ENCODE measurements around the gene IGSF10. TPM values are rescaled to one million over a fixed set of nuclear protein-coding genes. Genes with fewer than 3 reads are reported as not detected.
A peak's percentile ranks its signal among the peaks of the same experiment; 100 is the strongest.

IGSF10 gene
- total and polyA plus RNA-seq, 4 donors = 3.7 to 13.1 (median 7.9) TPM

GRCh38 chr3:151467069-151467468, 6.2 kb upstream of the IGSF10 start:
- Histone ChIP-seq H3K27me3 (ENCODE audit: control insufficient read depth, insufficient read depth, low read length) (no peaks in the 10 kb centered on the region), H3K36me3 (ENCODE audit: control insufficient read depth, insufficient read depth, low read length) (no peaks in the 10 kb centered on the region), H3K27ac (ENCODE audit: low read depth, low read length) (no peak overlapping the region), H3K4me1 (ENCODE audit: control insufficient read depth, insufficient read depth, low read length) (no peaks in the 10 kb centered on the region), H3K9me3 (ENCODE audit: control insufficient read depth, insufficient read depth, low read length) (no peaks in the 10 kb centered on the region), H3K4me3 (ENCODE audit: low read depth, low read length) (no peak overlapping the region)
- no peak for DNase-seq (ENCODE audit: low read depth in 4 of 6, low spot score in 6 of 6)
- no CpG with 5 or more reads among the region's 1 CpG for WGBS (ENCODE audit: insufficient coverage)

GRCh38 chr3:151462991-151463390, 2.1 kb upstream of the IGSF10 start:
- no peaks in the 10 kb centered on the region for H3K36me3 ChIP-seq (ENCODE audit: control insufficient read depth, insufficient read depth, low read length)
- no CpG with 5 or more reads among the region's 1 CpG for WGBS (ENCODE audit: insufficient coverage)

GRCh38 chr3:151462278-151462780, 1.5 kb upstream of the IGSF10 start:
- WGBS (ENCODE audit: insufficient coverage) = 100% methylated on average over 3 of the region's 6 CpGs
- Histone ChIP-seq H3K27me3 (ENCODE audit: control insufficient read depth, insufficient read depth, low read length) (peaks cover 3% of the 10 kb centered on the region), H3K9me3 (ENCODE audit: control insufficient read depth, insufficient read depth, low read length) (no peaks in the 10 kb centered on the region), H3K36me3 (ENCODE audit: control insufficient read depth, insufficient read depth, low read length) (no peaks in the 10 kb centered on the region), H3K4me1 (ENCODE audit: control insufficient read depth, insufficient read depth, low read length) (peaks cover 6% of the 10 kb centered on the region), H3K4me3 (ENCODE audit: low read depth, low read length) (no peak overlapping the region), H3K27ac (ENCODE audit: low read depth, low read length) (no peak overlapping the region)
- no peak for DNase-seq (ENCODE audit: low read depth in 4 of 6, low spot score in 6 of 6)

More at GRCh38 chr3:151462991-151463390, 2.1 kb upstream of the IGSF10 start:
- DNase-seq (ENCODE audit: low read depth in 4 of 6, low spot score in 6 of 6) = no peak
- Histone ChIP-seq H3K27me3 (ENCODE audit: control insufficient read depth, insufficient read depth, low read length) (peaks cover 3% of the 10 kb centered on the region), H3K4me1 (ENCODE audit: control insufficient read depth, insufficient read depth, low read length) (peaks cover 6% of the 10 kb centered on the region), H3K27ac (ENCODE audit: low read depth, low read length) (no peak overlapping the region), H3K4me3 (ENCODE audit: low read depth, low read length) (no peak overlapping the region), H3K9me3 (ENCODE audit: control insufficient read depth, insufficient read depth, low read length) (no peaks in the 10 kb centered on the region)

GRCh38 chr3:151460228-151460627, 633 bp downstream of the IGSF10 start:
- Histone ChIP-seq H3K4me1 (ENCODE audit: control insufficient read depth, insufficient read depth, low read length) (peaks cover 6% of the 10 kb centered on the region), H3K4me3 (ENCODE audit: low read depth, low read length) (peak overlapping the region; percentile 51), H3K27ac (ENCODE audit: low read depth, low read length) (no peak overlapping the region), H3K36me3 (ENCODE audit: control insufficient read depth, insufficient read depth, low read length) (no peaks in the 10 kb centered on the region), H3K9me3 (ENCODE audit: control insufficient read depth, insufficient read depth, low read length) (no peaks in the 10 kb centered on the region), H3K27me3 (ENCODE audit: control insufficient read depth, insufficient read depth, low read length) (peaks cover 3% of the 10 kb centered on the region)
- DNase-seq (ENCODE audit: low read depth in 4 of 6, low spot score in 6 of 6) = peak in 2 of 6 donors; percentile 21 to 67
- WGBS (ENCODE audit: insufficient coverage) = no CpG with 5 or more reads among the region's 2 CpGs

- Histone ChIP-seq H3K36me3 (ENCODE audit: control insufficient read depth, insufficient read depth, low read length) (no peaks in the 10 kb centered on the region), H3K27me3 (ENCODE audit: control insufficient read depth, insufficient read depth, low read length) (peaks cover 3% of the 10 kb centered on the region), H3K4me3 (ENCODE audit: low read depth, low read length) (no peak overlapping the region), H3K4me1 (ENCODE audit: control insufficient read depth, insufficient read depth, low read length) (peaks cover 6% of the 10 kb centered on the region), H3K27ac (ENCODE audit: low read depth, low read length) (no peak overlapping the region), H3K9me3 (ENCODE audit: control insufficient read depth, insufficient read depth, low read length) (no peaks in the 10 kb centered on the region)
- WGBS (ENCODE audit: insufficient coverage) = 80% methylated on average over 1 of the region's 3 CpGs
- peak in 1 of 6 donors; percentile 39 for DNase-seq (ENCODE audit: low read depth in 4 of 6, low spot score in 6 of 6)
Observed at GRCh38 chr3:151459358-151459757, 1.5 kb downstream of the IGSF10 start.

GRCh38 chr3:151456065-151456464, 4.8 kb downstream of the IGSF10 start:
- no peaks in the 10 kb centered on the region for H3K36me3 ChIP-seq (ENCODE audit: control insufficient read depth, insufficient read depth, low read length)
- peaks cover 4% of the 10 kb centered on the region for H3K4me1 ChIP-seq (ENCODE audit: control insufficient read depth, insufficient read depth, low read length)
- no peak overlapping the region for H3K27ac ChIP-seq (ENCODE audit: low read depth, low read length)
- peaks cover 3% of the 10 kb centered on the region for H3K27me3 ChIP-seq (ENCODE audit: control insufficient read depth, insufficient read depth, low read length)
- WGBS (ENCODE audit: insufficient coverage) = no CpG with 5 or more reads among the region's 3 CpGs
- DNase-seq (ENCODE audit: low read depth in 4 of 6, low spot score in 6 of 6) = no peak
- no peak overlapping the region for H3K4me3 ChIP-seq (ENCODE audit: low read depth, low read length)
- no peaks in the 10 kb centered on the region for H3K9me3 ChIP-seq (ENCODE audit: control insufficient read depth, insufficient read depth, low read length)

- no peak for DNase-seq (ENCODE audit: low read depth in 4 of 6, low spot score in 6 of 6)
- no peak overlapping the region for H3K27ac ChIP-seq (ENCODE audit: low read depth, low read length)
- H3K27me3 ChIP-seq (ENCODE audit: control insufficient read depth, insufficient read depth, low read length) = no peaks in the 10 kb centered on the region
- H3K9me3 ChIP-seq (ENCODE audit: control insufficient read depth, insufficient read depth, low read length) = no peaks in the 10 kb centered on the region
- H3K4me1 ChIP-seq (ENCODE audit: control insufficient read depth, insufficient read depth, low read length) = no peaks in the 10 kb centered on the region
- H3K4me3 ChIP-seq (ENCODE audit: low read depth, low read length) = no peak overlapping the region
- 49% methylated on average over 2 of the region's 2 CpGs for WGBS (ENCODE audit: insufficient coverage)
- H3K36me3 ChIP-seq (ENCODE audit: control insufficient read depth, insufficient read depth, low read length) = no peaks in the 10 kb centered on the region
Observed at GRCh38 chr3:151452841-151453240, 8.0 kb downstream of the IGSF10 start.

- WGBS (ENCODE audit: insufficient coverage) = no CpG with 5 or more reads among the region's 1 CpG
- no peaks in the 10 kb centered on the region for H3K9me3 ChIP-seq (ENCODE audit: control insufficient read depth, insufficient read depth, low read length)
- H3K36me3 ChIP-seq (ENCODE audit: control insufficient read depth, insufficient read depth, low read length) = no peaks in the 10 kb centered on the region
- DNase-seq (ENCODE audit: low read depth in 4 of 6, low spot score in 6 of 6) = peak in 1 of 6 donors; percentile 23
- H3K27me3 ChIP-seq (ENCODE audit: control insufficient read depth, insufficient read depth, low read length) = no peaks in the 10 kb centered on the region
- no peak overlapping the region for H3K27ac ChIP-seq (ENCODE audit: low read depth, low read length)
- H3K4me3 ChIP-seq (ENCODE audit: low read depth, low read length) = no peak overlapping the region
- no peaks in the 10 kb centered on the region for H3K4me1 ChIP-seq (ENCODE audit: control insufficient read depth, insufficient read depth, low read length)
Observed at GRCh38 chr3:151452368-151452767, 8.5 kb downstream of the IGSF10 start.

- Histone ChIP-seq H3K27me3 (ENCODE audit: control insufficient read depth, insufficient read depth, low read length) (no peaks in the 10 kb centered on the region), H3K4me1 (ENCODE audit: control insufficient read depth, insufficient read depth, low read length) (no peaks in the 10 kb centered on the region), H3K27ac (ENCODE audit: low read depth, low read length) (no peak overlapping the region), H3K36me3 (ENCODE audit: control insufficient read depth, insufficient read depth, low read length) (no peaks in the 10 kb centered on the region), H3K4me3 (ENCODE audit: low read depth, low read length) (no peak overlapping the region), H3K9me3 (ENCODE audit: control insufficient read depth, insufficient read depth, low read length) (no peaks in the 10 kb centered on the region)
- DNase-seq (ENCODE audit: low read depth in 4 of 6, low spot score in 6 of 6) = no peak
- WGBS (ENCODE audit: insufficient coverage) = 74% methylated on average over 3 of the region's 3 CpGs
Observed at GRCh38 chr3:151446002-151446340, 14.9 kb downstream of the IGSF10 start.

GRCh38 chr3:151445273-151446001, 15.4 kb downstream of the IGSF10 start:
- Histone ChIP-seq H3K9me3 (ENCODE audit: control insufficient read depth, insufficient read depth, low read length) (no peaks in the 10 kb centered on the region), H3K4me1 (ENCODE audit: control insufficient read depth, insufficient read depth, low read length) (no peaks in the 10 kb centered on the region), H3K4me3 (ENCODE audit: low read depth, low read length) (no peak overlapping the region), H3K36me3 (ENCODE audit: control insufficient read depth, insufficient read depth, low read length) (no peaks in the 10 kb centered on the region), H3K27ac (ENCODE audit: low read depth, low read length) (no peak overlapping the region), H3K27me3 (ENCODE audit: control insufficient read depth, insufficient read depth, low read length) (no peaks in the 10 kb centered on the region)
- no peak for DNase-seq (ENCODE audit: low read depth in 4 of 6, low spot score in 6 of 6)
- 94% methylated on average over 5 of the region's 5 CpGs for WGBS (ENCODE audit: insufficient coverage)

Data from spinal cord (tissue), 10 donors.